IMR-90 (cell line): ENCODE data around the gene GLG1. TPM values are rescaled to one million over a fixed set of nuclear protein-coding genes. Genes with fewer than 3 reads are reported as not detected.
A peak's percentile ranks its signal among the peaks of the same experiment; 100 is the strongest.

Experiments used
- ATAC-seq: fragments of 200-7000 bp; cut with Tn5 transposase; 2 replicates; pipeline ENCODE4 v1.9.1; 2020; ENCODE audit warnings: low read depth, mild to moderate bottlenecking, moderate library complexity
- BruUV-seq: library from RNA; stranded (reverse); fragments of 400-500 nt; replicated peaks from 2 replicates; lab custom pipeline; 2021; lab: Mats Ljungman, UMichigan
- CTCF ChIA-PET: fragments of 300-600 bp; formaldehyde crosslinking; extraction: SDS; loops from one replicate; lab custom pipeline; 2021; ENCODE audit warnings: antibody characterized with exemption; lab: Yijun Ruan, JAX
- POLR2A ChIA-PET: fragments of 300-600 bp; sonication (Branson Sonifier 250); formaldehyde crosslinking; loops from one replicate; lab custom pipeline; 2022; ENCODE audit warnings: antibody characterized with exemption; ENCODE audit not compliant: unreplicated experiment; lab: Charles Lee
- DNase-seq: peaks from one replicate; pipeline ENCODE4 v3.0.0; 2013
- H2AFZ ChIP-seq: replicated peaks from 2 replicates; pipeline ENCODE3; 2013; ENCODE audit warnings: low read length, mild to moderate bottlenecking; ENCODE audit not compliant: poor library complexity
- H2AK5ac ChIP-seq: 2 replicates; pipeline ENCODE4 v1.6.1; 2013; ENCODE audit warnings: low read depth, low read length, inconsistent platforms
- H2AK9ac ChIP-seq: replicated peaks from 2 replicates; pipeline ENCODE3; 2013; ENCODE audit warnings: mild to moderate bottlenecking, low read depth, low read length, moderate library complexity; ENCODE audit not compliant: poor library complexity
- H2BK120ac ChIP-seq: 2 replicates; pipeline ENCODE4 v1.6.1; 2013; ENCODE audit warnings: low read depth, low read length, inconsistent platforms
- H2BK15ac ChIP-seq: 3 replicates; pipeline ENCODE4 v1.6.1; 2013; ENCODE audit warnings: low read depth, low read length, inconsistent platforms
- H2BK20ac ChIP-seq: 2 replicates; pipeline ENCODE4 v1.6.1; 2013; ENCODE audit warnings: low read depth, mild to moderate bottlenecking, inconsistent platforms, low read length, moderate library complexity
- H2BK5ac ChIP-seq: 2 replicates; pipeline ENCODE4 v1.6.1; 2013; ENCODE audit warnings: mild to moderate bottlenecking, low read depth, low read length, inconsistent platforms; ENCODE audit not compliant: poor library complexity, severe bottlenecking
- H3K14ac ChIP-seq: replicated peaks from 2 replicates; pipeline ENCODE4 v1.6.1; 2013; ENCODE audit warnings: low read depth, low read length, inconsistent platforms
- H3K18ac ChIP-seq: 2 replicates; pipeline ENCODE4 v1.6.1; 2013; ENCODE audit warnings: low read depth, low read length, control low read depth
- H3K23ac ChIP-seq: 2 replicates; pipeline ENCODE4 v1.6.1; 2013; ENCODE audit warnings: low read depth, low read length, inconsistent platforms
- H3K27ac ChIP-seq: 2 replicates; pipeline ENCODE4 v1.5.1; 2013; ENCODE audit warnings: mild to moderate bottlenecking, control low read depth, low read length; ENCODE audit not compliant: insufficient read depth
- H3K27me3 ChIP-seq: 2 replicates; pipeline ENCODE4 v1.6.1; 2013; ENCODE audit warnings: low read length; ENCODE audit not compliant: control insufficient read depth, insufficient read depth
- H3K36me3 ChIP-seq: 2 replicates; pipeline ENCODE4 v1.6.1; 2013; ENCODE audit warnings: low read length, mixed read lengths; ENCODE audit not compliant: control insufficient read depth, insufficient read depth
- H3K4ac ChIP-seq: 2 replicates; pipeline ENCODE4 v1.6.1; 2013; ENCODE audit warnings: low read depth, low read length, inconsistent platforms
- H3K4me1 ChIP-seq: 2 replicates; pipeline ENCODE4 v1.6.1; 2013; ENCODE audit warnings: low read length, mixed read lengths; ENCODE audit not compliant: control insufficient read depth, insufficient read depth
- H3K4me2 ChIP-seq: 2 replicates; pipeline ENCODE4 v1.6.1; 2013; ENCODE audit warnings: low read depth, mild to moderate bottlenecking, control low read depth, low read length, moderate library complexity
- H3K4me3 ChIP-seq: 2 replicates; pipeline ENCODE4 v1.5.1; 2013; ENCODE audit warnings: low read depth, mild to moderate bottlenecking, control low read depth, low read length, moderate library complexity; ENCODE audit not compliant: insufficient read depth
- H3K56ac ChIP-seq: 2 replicates; pipeline ENCODE4 v1.6.1; 2013; ENCODE audit warnings: low read length, inconsistent platforms; ENCODE audit not compliant: insufficient read depth; ENCODE audit errors: extremely low read depth
- H3K79me1 ChIP-seq, 2 experiments: 2 replicates each; pipeline ENCODE4 v1.6.1; 2013; ENCODE audit warnings: low read length in 2 of 2, inconsistent platforms in 1 of 2, low read depth in 1 of 2
- H3K9ac ChIP-seq: 2 replicates; pipeline ENCODE4 v1.6.1; 2013; ENCODE audit warnings: low read depth, low read length, control low read depth
- H3K9me1 ChIP-seq: 2 replicates; pipeline ENCODE4 v1.6.1; 2013; ENCODE audit warnings: low read length, inconsistent platforms; ENCODE audit not compliant: insufficient read depth
- H3K9me3 ChIP-seq: 2 replicates; pipeline ENCODE4 v1.6.1; 2013; ENCODE audit warnings: low read length; ENCODE audit not compliant: control insufficient read depth, insufficient read depth
- H4K20me1 ChIP-seq: 2 replicates; pipeline ENCODE4 v1.6.1; 2013; ENCODE audit warnings: low read length, inconsistent platforms; ENCODE audit not compliant: insufficient read depth
- H4K5ac ChIP-seq: 2 replicates; pipeline ENCODE4 v1.6.1; 2013; ENCODE audit warnings: mild to moderate bottlenecking, low read depth, low read length, control low read depth
- H4K8ac ChIP-seq, 2 experiments: 2 replicates each; pipeline ENCODE4 v1.6.1; 2013; ENCODE audit warnings: low read depth in 2 of 2, low read length in 2 of 2, control low read depth in 1 of 2, inconsistent platforms in 1 of 2
- H4K91ac ChIP-seq: 2 replicates; pipeline ENCODE4 v1.6.1; 2013; ENCODE audit warnings: low read depth, low read length, inconsistent platforms; ENCODE audit not compliant: insufficient read depth
- MAFK ChIP-seq: IDR thresholded peaks from 2 replicates; pipeline ENCODE4 v1.6.1; 2012; ENCODE audit warnings: low read depth, low read length, improper control_type of control experiment
- RFX5 ChIP-seq: IDR thresholded peaks from 2 replicates; pipeline ENCODE4 v1.8.0; 2012; ENCODE audit warnings: low read depth, mild to moderate bottlenecking, low read length, moderate library complexity
- WGBS, 2 experiments: methylation state at CpG; one replicate each; pipeline versions ENCODE4 v1.1.5 to v1.1.7; 2013; ENCODE audit warnings: missing lambda C conversion rate in 2 of 2; ENCODE audit not compliant: insufficient read length in 1 of 2; ENCODE audit errors: extremely low coverage in 2 of 2; 5-methylcytosine and 5-hydroxymethylcytosine counted together
- dilution Hi-C: fragments of 300-500 bp; cut with HindIII; formaldehyde crosslinking; loops from one replicate; pipeline ENCODE4 v1.14.3; 2018; ENCODE audit warnings: low sequenced_read_pairs; ENCODE audit not compliant: unreplicated experiment
- in situ Hi-C: fragments of 300-500 bp; cut with MboI; formaldehyde crosslinking; loops from 3 replicates; pipeline ENCODE4 v1.14.3; 2019; ENCODE audit warnings: low sequenced_read_pairs, inconsistent platforms, mixed read lengths
- intact Hi-C: fragments of 100-400 bp; cut with micrococcal nuclease; formaldehyde crosslinking; loops from 2 replicates; pipeline ENCODE4 v1.10.0; 2022
- polyA plus RNA-seq, 3 experiments: library from polyadenylated mRNA; depleted of rRNA; stranded (reverse); fragments of >200 nt; gene quantifications; 2 replicates each; pipeline ENCODE4 v1.2.3, GENCODE V29; 2012; ENCODE audit warnings: low replicate concordance in 1 of 3
- total RNA-seq: library from RNA; depleted of rRNA; stranded (reverse); fragments of >200 nt; gene quantifications from 2 replicates; pipeline ENCODE4 v1.2.3, GENCODE V29; 2012

GLG1 gene
- total and polyA plus RNA-seq, 2 of the 4 experiments (the other 2 are of a cell fraction), result 91.0 to 107 TPM

GRCh38 chr16:74567901-74568300 lies 39.0 kb downstream of the GLG1 start:
- no peak overlapping the region for H3K4me3 ChIP-seq
- CTCF ChIA-PET, result no interaction called here
- H2AK5ac ChIP-seq, result no peak overlapping the region
- peak overlapping the region; percentile 47; the same call in 1 of the 2 replicates for H3K23ac ChIP-seq
- no peak overlapping the region for H4K8ac ChIP-seq
- no peaks in the 10 kb centered on the region for H3K36me3 ChIP-seq
- H3K4ac ChIP-seq, result no peak overlapping the region
- H3K14ac ChIP-seq, result no peak overlapping the region
- in situ Hi-C loops (no loop called here), dilution Hi-C loops (no loop called here), intact Hi-C loops (loop anchor here (10.0 kb wide), 1 partner anchor 53 kb away; no protein-coding TSS in a partner anchor)
- H3K27me3 ChIP-seq, result no peaks in the 10 kb centered on the region
- H4K5ac ChIP-seq, result no peak overlapping the region
- peaks cover 6% of the 10 kb centered on the region for H3K4me1 ChIP-seq
- no peak overlapping the region for H2BK15ac ChIP-seq
- H2AFZ ChIP-seq, result no peak overlapping the region
- POLR2A ChIA-PET, result no interaction called here
- no CpG with 5 or more reads among the region's 2 CpGs for WGBS, 2 experiments
- H3K9me1 ChIP-seq, result peaks cover 17% of the 10 kb centered on the region
- no peaks in the 10 kb centered on the region for H3K9me3 ChIP-seq
- no peak overlapping the region for H4K91ac ChIP-seq
- H2BK5ac ChIP-seq, result no peak overlapping the region
- H3K4me2 ChIP-seq, result no peak overlapping the region
- no peak for DNase-seq
- no peak overlapping the region for H3K56ac ChIP-seq
- H2BK120ac ChIP-seq, result no peak overlapping the region
- ATAC-seq, result no peak
- H2BK20ac ChIP-seq, result no peak overlapping the region
- peaks cover 88% of the 10 kb centered on the region for H4K20me1 ChIP-seq
- TF ChIP-seq RFX5 (no peak), MAFK (no peak)
- H3K18ac ChIP-seq, result no peak overlapping the region
- H3K9ac ChIP-seq, result no peak overlapping the region
- H3K79me1 ChIP-seq, result peaks cover 51 to 86% of the 10 kb centered on the region in 2 experiments
- BruUV-seq, result no TSS peak
- H2AK9ac ChIP-seq, result no peak overlapping the region
- H3K27ac ChIP-seq, result no peak overlapping the region
